NCI-H2227 (cell line): ENCODE measurements around the gene MIEN1.
"Not testable (repeated sequence)": the region's sequence is repeated elsewhere in the genome, so short reads cannot be mapped to it uniquely, and the experiment has no call there.

Experiments
- DNase-seq: peaks from one replicate; lab custom pipeline; 2025; ENCODE audit not compliant: unreplicated experiment; lab: John Stamatoyannopoulos, UW

MIEN1 gene

DNA sequence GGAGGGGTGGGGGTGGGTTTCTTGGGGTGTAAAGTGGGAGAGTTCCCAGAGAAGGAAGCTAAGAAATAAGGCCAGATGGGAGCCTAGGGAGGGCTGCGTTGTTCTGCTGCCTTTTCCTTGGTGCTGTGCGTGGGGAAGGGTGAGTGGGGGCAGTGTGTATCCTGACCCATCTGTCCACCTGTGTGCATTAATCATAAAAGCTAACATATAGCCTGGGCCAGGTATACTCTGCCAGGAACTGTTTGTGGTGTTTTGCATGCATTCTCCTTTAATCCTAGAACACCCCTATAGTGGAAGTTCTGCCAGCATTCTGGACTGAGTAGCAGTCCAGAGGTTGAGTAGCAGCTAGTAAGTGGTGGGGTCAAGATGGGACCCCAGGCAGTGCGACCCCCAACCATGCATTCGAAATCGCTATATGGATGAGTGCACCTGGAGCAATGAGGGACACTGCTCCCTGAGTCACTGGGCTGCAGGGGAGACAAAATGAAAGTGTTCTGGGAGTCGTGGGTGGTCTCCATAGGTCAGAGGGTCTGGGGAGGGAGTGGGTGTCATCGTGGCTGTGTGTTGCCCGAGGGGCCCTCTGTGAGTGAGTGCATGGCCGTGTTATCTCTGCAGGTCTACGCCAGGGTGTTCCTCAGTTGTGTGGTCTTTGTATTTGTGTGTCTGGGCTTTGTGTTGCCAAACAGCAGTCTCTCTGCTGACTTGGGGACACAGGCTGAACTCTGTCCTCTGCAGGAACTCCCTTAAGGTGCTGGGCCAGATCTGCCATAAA, 29.1 kb downstream of the MIEN1 start:
- no peak for DNase-seq

DNA sequence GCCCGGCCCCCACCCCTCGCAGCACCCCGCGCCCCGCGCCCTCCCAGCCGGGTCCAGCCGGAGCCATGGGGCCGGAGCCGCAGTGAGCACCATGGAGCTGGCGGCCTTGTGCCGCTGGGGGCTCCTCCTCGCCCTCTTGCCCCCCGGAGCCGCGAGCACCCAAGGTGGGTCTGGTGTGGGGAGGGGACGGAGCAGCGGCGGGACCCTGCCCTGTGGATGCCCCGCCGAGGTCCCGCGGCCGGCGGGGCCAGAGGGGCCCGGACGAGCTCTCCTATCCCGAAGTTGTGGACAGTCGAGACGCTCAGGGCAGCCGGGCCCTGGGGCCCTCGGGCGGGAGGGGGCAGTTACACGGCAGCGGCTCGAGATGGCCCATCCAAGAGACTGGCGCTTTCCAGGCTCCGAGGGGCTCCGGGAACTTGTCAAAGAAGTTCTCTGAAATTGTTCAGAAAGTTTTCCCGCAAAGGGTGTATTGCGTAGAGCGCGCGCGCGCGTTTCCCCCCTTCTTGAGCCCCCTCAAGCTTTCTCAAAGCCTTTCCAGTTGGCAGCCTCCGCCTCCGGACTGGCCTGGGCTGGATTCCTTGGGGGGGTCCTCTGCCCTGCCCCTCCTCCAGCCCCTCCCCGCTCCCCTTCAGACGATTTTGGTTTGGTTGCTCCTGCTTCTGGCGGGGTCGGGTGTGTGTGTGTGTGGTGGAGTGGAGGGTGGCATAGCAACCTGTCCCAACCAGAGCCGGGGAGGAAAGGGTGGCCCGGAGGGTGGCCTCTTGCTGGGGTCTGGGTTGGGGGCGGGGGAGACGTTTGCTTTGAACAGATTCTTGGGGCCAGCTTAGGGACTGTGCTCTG, 30.0 kb downstream of the MIEN1 start:
- no peak for DNase-seq

DNA sequence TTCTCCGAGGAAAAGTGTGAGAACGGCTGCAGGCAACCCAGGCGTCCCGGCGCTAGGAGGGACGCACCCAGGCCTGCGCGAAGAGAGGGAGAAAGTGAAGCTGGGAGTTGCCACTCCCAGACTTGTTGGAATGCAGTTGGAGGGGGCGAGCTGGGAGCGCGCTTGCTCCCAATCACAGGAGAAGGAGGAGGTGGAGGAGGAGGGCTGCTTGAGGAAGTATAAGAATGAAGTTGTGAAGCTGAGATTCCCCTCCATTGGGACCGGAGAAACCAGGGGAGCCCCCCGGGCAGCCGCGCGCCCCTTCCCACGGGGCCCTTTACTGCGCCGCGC, 30.5 kb downstream of the MIEN1 start, which contains the start of gene ERBB2:
ERBB2 (plus strand) TSS at position 247 of the 330 bp plus-strand sequence. CDS start 175 bp downstream, outside the sequence.
- DNase-seq, result no peak

DNA sequence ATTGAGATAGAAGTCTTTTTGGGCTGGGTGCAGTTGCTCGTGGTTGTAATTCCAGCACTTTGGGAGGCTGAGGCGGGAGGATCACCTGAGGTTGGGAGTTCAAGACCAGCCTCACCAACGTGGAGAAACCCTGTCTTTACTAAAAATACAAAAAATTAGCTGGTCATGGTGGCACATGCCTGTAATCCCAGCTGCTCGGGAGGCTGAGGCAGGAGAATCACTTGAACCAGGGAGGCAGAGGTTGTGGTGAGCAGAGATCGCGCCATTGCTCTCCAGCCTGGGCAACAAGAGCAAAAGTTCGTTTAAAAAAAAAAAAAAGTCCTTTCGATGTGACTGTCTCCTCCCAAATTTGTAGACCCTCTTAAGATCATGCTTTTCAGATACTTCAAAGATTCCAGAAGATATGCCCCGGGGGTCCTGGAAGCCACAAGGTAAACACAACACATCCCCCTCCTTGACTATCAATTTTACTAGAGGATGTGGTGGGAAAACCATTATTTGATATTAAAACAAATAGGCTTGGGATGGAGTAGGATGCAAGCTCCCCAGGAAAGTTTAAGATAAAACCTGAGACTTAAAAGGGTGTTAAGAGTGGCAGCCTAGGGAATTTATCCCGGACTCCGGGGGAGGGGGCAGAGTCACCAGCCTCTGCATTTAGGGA, 31.0 kb downstream of the MIEN1 start:
- DNase-seq, result not testable (repeated sequence)

DNA sequence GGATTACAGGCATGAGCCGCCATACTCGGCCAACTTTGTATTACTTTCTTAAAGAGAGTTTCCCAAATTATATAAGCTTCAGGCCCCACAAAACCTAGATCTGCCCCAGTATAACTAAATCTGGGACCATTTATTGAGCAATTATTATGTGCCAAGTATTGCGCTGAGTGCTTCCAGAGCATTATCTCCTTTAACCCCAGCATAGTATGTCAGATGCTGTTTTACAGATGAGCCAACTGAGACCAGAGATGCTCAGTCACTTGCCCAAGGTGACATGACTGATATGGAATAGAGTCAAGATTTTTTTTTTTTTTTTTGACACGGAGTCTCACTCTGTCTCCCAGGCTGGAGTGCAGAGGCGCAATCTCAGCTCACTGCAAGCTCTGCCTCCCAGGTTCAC, 32.4 kb downstream of the MIEN1 start:
- no peak for DNase-seq

DNA sequence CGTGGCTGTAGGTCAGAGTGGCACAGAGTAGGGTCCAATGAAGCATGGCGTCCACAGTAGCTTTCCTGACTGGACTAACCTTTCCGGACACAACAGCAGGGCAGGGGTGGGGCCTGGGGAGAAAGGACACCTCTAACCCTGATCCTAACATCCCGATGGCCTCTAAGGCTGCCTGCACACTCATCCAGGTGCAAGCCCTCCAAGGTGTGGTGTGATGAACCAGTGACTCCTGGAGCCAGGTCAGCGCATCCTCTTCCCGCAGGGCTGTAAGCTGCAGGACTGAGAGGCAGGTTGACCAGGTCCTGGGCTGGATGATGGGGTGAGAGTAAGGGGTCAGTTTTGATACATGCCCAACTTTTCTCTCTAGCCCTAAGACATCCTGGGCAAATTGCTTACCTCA, 33.6 kb downstream of the MIEN1 start:
- no peak for DNase-seq

DNA sequence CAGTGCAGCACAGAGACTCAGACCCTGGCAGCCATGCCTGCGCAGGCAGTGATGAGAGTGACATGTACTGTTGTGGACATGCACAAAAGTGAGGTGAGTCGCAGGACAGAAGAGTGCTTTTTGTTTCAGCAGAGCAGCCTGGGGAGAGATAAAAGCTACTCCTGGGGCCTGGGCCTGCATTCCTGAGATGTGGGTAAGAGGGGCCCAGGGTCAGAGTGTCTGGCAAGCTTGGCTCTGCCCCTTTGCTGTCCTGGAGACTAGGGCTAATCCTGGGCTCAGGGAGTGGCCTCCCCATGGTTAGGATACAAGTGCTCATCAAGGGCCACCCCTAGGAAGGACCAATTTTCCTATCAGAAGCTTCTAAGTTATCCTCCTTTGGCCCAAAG, 35.2 kb downstream of the MIEN1 start:
- DNase-seq, result no peak

DNA sequence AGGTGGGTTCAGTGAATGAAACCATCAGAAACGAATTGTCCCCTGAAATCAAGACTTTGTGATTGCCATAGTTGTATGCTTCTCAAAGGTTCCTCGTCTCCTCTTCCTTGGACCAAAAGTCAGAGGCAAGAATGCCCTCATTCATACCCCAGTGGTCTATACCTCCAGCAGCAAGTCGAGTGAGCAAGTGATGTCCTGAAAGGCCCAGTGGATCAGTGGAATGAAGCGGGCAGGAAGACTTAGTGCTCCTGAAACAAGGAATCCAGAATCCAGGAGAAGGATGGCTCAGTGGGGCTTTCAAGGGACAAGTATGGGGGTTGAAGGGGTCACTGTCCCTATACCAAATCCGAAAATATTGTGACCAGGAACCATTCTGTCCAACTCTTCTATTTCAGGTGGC, 35.7 kb downstream of the MIEN1 start:
- DNase-seq, result no peak

DNA sequence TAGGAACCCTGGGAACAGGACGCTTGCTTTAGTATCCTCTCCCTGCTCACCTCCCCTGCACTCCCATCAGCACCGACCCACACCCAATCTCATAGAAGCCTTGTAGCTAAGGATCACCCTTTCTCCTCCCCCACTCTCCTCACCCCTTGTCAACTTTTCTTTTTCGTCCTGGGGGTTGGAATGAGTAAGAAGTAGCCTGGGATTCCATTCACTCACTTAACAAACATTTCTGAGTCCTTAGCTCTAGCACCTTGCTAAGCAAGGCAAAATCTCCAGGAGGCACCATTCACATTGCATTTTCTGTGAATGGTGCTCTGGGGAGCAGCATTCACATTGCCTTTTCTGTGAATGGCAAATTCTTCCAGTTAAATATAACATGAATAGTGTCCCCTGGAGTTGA, 41.4 kb downstream of the MIEN1 start:
- no peak for DNase-seq

DNA sequence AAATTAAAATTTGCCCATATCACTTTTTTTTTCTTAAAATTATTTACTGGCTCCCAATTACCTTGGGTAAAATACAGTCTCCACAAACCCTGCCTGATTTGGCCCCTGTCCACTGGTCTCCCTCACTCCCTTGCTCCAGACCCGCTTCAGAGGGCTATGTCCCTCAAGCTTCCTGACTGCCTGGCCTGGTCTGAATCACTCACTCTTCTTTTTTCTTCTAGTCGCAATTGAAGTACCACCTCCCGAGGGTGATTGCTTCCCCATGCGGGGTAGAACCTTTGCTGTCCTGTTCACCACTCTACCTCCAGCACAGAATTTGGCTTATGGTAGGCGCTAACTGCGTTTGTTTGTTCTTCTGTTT, 41.9 kb downstream of the MIEN1 start:
- no peak for DNase-seq

DNA sequence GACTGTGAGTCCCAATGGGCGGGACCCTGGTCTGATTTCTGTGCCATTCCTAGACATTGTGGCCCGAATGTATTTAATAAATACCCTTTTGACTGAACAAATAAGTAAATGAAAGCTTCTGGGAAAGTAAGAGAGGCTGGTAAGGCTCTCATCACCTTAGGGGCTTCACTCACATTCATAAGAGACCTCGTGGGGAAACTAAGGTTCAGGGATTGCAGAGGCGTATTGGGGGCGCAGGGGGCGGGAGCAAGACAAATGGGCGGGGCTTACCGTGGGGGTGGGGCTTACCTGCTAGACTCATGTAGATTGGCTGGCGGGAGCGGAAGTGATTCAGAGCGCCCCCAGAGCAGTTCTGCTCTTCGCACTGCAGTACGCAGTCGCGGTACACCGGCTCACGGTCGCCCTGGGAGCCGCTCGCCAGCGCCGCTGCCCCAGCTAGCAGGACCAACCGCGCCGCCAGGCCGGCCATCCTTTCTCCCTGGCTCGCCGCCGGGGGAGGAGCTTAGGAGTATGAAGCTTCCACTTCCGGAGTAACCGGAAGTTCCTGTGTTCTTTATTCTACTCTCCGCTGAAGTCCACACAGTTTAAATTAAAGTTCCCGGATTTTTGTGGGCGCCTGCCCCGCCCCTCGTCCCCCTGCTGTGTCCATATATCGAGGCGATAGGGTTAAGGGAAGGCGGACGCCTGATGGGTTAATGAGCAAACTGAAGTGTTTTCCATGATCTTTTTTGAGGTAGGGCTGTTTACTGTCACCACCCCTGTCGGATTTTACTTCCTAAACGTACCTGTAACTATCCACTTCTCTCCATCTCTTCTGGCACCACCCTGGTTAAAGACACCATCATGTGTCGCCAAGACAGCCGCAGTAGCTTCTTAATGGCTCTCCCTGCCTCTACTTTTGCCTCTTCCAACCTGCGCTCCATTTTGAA, 42.5 kb downstream of the MIEN1 start, which contains the start of gene PGAP3:
PGAP3 (minus strand) TSS at position 512 of the 929 bp plus-strand sequence; CDS start at position 469, 43 bp downstream.
- DNase-seq, result peak; percentile 93

DNA sequence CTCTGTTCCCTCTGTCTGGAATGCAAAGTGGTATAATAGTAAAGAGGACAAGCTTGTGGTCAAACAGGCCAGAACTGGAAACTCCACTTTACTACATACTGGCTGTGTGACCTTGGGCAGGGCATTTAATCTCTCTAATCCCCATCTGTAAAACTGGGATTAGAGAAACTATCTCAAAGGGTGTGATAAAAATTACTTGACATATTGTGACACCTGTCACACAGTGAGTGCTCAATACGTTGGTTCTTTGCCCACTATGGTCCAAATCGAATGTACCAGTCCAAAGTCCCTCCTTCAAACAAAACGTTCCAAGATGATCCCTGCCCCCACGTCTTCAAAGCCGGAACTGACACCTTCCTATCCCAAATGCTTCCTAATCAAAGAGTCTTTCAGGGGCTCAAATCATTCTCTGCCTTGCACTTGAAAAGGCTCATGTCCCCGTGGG, 43.2 kb downstream of the MIEN1 start:
- no peak for DNase-seq

DNA sequence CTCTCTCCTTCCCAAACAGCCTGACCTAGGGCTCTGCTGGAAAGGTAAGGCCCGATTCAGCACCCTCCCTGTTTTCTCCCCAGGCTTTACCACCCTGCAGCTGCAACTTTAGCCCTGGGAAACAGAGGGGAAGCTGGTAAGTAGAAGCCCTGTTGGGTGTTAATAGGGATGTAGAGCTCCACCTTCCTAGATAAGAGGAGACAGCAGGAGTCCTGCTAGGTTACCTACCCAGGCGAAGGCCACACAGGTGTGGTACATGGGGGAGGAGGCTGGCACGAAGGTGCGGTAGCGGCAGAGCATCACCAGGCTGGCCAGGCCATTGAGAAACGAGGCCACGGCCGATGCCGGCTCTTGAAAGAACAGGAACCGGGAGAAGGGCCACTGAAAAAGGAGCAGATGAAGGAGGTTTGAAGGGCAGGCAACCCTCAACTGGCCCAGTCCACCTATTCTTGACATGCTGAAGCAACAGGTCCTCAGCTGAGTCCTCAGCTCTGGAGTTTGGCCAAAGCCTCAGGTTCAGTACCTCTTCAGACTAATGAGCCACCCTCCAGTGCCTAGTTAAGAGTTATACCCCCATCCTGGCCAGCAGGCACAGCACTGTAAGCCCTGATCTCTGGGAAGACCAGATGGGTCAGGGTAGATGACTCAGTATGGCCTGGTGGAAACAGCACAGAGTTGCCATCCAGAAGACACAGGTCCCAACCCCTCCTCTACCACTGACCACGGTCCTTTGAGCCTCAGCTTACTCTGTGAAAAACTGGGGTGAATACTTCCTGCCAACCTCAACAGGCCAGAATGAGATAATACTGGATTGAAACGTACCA, 45.8 kb downstream of the MIEN1 start:
- DNase-seq, result no peak

DNA sequence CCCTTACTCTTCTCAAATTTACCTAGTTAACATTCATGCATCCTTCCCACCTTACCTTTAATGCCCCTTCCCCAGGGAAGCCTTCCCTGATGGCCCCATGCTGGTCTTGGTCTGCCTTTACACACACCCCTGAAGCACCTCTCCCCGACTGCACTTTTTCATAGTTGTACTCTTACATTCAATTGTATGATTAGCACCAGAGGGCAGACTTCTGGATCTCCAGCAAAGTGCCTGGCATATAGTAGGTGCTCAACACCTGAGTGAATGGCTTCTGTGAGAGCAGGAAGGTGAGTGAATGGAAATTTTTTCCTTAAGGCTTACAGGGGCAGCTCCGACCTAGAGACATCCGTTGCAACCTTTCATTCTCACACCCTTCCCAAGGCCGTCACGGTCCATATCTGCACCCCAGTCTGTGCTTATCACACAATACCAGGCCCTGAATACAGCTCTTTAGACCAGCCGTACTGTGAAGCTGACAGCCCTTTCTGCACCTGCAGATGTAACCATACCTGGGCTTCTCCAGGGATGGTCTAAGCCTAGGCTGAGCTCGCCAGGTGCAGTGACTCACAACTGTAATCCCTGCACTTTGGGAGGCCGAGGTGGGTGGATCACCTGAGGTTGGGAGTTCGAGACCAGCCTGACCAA, 46.9 kb downstream of the MIEN1 start:
- DNase-seq, result no peak

DNA sequence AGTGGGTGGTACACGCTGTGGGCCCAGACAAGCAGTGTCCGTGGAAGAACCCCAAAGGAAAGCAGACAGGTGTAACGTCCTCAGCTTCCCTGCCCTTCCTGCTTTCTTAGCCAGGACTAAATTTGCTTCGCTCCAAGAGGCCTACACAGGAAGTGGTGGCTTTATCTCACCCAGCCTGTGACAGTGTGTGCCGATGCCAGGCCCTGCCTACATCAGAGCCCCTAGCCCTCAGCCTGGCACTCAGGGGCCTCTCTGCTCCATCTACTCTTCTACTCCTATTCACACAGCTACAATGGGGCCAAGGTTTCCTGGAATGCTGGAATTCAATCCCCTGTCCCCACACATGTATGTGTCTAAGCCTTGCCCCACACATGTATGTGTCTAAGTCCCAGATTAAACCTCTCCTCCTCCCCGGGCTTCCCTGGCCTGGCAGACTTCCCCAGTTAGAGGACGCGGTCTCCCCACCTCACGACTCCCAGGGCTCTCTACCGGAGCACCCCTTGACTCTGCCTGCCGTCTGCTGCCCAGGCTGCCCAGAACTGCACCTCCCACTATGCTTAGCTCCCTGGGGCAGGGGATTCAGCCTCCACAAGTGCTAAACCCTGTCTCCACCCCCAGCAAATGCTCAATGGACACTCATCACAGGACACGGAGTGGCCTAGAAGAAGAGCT, 50.7 kb downstream of the MIEN1 start:
- DNase-seq, result no peak
